ENCODE measurements around the gene MYO1D.

The MYO1D gene

DNA sequence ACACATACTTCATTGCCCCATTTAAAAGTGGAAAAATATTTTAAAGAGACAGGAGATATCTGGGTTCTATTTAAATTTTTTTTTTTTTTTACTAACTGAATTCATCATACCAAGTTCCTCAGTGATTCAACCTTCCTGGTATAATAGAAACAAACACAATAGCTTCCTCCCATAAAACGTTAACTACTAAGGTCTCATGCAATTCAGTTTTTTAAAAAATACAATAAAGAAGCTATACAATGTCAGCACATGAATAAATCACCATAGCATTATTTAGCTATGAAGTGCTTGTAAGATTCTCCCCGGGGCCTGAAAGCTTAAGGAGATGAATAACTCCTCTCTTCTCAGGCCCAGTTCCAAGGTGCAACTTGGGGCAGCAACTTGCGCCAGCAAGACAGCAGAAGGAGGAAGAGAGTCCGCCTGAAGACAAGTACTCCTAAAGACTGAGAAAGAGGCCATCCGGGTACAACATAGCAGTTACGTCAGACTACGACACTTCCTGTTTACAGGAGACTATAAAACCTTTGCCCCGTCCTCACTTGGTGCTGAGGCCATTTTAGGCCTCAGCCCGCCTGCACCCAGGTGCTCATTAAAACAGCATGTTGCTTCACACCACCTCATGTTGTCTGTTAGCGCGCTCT is 81.5 kb downstream of the MYO1D start:
- Histone ChIP-seq H3K27ac (ENCODE audit: low read depth, low read length) (no peak overlapping the region), H3K4me1 (ENCODE audit: control insufficient read depth in 5 of 5, insufficient read depth in 5 of 5, low read length in 5 of 5) (peaks cover 0 to 8% (median 1%) of the 10 kb centered on the region in 5 donors), H3K27me3 (ENCODE audit: control insufficient read depth in 5 of 5, insufficient read depth in 4 of 5, low read length in 5 of 5) (peaks cover 0 to 6% (median 0%) of the 10 kb centered on the region in 5 donors), H3K9me3 (ENCODE audit: control insufficient read depth in 5 of 5, low read length in 5 of 5) (no peaks in the 10 kb centered on the region), H3K9ac (ENCODE audit: low read length in 5 of 5) (no peak overlapping the region), H3K36me3 (ENCODE audit: control insufficient read depth in 5 of 5, insufficient read depth in 5 of 5, low read length in 5 of 5) (no peaks in the 10 kb centered on the region), H3K4me3 (ENCODE audit: low read depth in 1 of 5, low read length in 5 of 5) (no peak overlapping the region)

DNA sequence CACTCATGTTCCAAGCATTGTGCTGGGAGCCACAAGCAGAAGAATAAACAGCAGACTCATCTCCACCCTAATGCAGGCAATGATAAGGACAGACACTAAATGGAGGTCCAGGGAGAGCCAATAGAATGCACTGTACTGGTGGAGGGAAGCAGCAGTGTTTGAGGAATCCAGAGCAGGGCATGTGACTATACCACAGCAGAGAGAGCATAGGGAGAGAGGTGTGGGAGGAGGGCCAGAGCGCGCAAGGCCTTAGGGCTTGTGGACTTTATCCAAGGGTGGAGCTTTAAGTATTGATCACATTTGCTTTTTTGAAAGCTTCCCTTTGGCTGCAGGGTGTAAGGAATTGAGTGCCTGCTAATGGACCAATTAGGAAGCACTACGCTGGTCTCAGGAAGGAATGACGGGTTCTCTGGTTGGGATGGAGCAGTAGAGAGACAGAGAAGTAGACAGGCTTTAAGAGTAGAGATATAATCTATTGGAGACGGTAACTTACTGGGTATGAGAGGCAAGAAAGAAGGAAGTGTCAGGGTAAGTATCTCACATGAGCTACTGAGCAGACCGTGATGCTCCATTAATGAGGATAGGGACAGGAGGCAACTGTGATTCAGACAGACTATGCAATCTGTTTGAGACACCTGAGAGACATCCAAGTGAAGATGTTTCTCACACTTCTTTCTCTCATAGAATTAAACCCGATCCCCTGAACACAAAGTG is 82.2 kb downstream of the MYO1D start:
- H3K4me1 ChIP-seq (ENCODE audit: control insufficient read depth in 5 of 5, insufficient read depth in 5 of 5, low read length in 5 of 5) = peaks cover 0 to 8% (median 0%) of the 10 kb centered on the region in 5 donors
- H3K27me3 ChIP-seq (ENCODE audit: control insufficient read depth in 5 of 5, insufficient read depth in 4 of 5, low read length in 5 of 5) = peaks cover 0 to 6% (median 0%) of the 10 kb centered on the region in 5 donors
- no peak overlapping the region for H3K9ac ChIP-seq (ENCODE audit: low read length in 5 of 5)
- no peak overlapping the region for H3K27ac ChIP-seq (ENCODE audit: low read depth, low read length)
- H3K4me3 ChIP-seq (ENCODE audit: low read depth in 1 of 5, low read length in 5 of 5) = no peak overlapping the region
- no peaks in the 10 kb centered on the region for H3K9me3 ChIP-seq (ENCODE audit: control insufficient read depth in 5 of 5, low read length in 5 of 5)
- no peaks in the 10 kb centered on the region for H3K36me3 ChIP-seq (ENCODE audit: control insufficient read depth in 5 of 5, insufficient read depth in 5 of 5, low read length in 5 of 5)

DNA sequence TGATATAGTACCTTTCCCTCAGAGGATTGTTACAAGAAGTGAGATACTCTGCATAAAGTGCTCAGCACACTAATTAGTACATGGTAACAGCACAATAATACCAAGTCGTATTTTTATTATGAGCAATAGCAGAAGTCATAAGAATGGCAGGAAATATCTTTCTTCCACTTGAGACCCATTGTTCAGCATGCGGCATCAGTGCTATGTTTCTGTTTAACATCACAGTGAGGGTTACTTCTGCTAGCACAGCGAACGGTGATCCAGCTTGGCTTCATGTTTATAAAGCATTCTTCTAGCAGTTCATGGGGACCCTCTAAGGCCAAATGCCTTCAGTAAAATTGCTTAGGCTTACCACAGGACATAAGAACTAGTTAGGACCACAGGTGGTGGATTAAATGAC is 83.1 kb downstream of the MYO1D start:
- Histone ChIP-seq H3K4me1 (ENCODE audit: control insufficient read depth in 5 of 5, insufficient read depth in 5 of 5, low read length in 5 of 5) (peaks cover 0 to 8% (median 0%) of the 10 kb centered on the region in 5 donors), H3K9ac (ENCODE audit: low read length in 5 of 5) (no peak overlapping the region)

DNA sequence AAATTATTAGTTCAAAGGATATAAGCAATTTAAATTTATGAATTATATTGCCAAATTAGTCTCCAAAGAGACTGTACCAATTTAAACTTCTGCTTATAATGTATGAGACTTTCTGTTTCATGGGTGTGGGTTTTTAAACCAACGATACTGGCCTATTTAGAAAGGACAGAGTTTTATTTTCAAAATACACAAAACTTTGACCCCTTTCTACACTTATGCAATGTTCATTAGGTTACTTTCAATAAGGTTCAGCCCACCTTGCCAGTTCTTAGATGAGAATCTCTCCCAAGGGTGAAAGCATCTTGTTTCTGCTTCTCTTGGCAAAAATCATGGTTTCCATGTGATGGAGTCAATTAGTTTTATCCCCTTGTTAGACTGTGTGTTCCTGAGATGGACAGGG is 84.7 kb downstream of the MYO1D start:
- Histone ChIP-seq H3K9ac (ENCODE audit: low read length in 5 of 5) (no peak overlapping the region), H3K9me3 (ENCODE audit: control insufficient read depth in 5 of 5, low read length in 5 of 5) (no peaks in the 10 kb centered on the region), H3K27me3 (ENCODE audit: control insufficient read depth in 5 of 5, insufficient read depth in 4 of 5, low read length in 5 of 5) (peaks cover 0 to 3% (median 0%) of the 10 kb centered on the region in 5 donors)

More for the DNA sequence above, 83.1 kb downstream of the MYO1D start:
- Histone ChIP-seq H3K4me3 (ENCODE audit: low read depth in 1 of 5, low read length in 5 of 5) (no peak overlapping the region), H3K27ac (ENCODE audit: low read depth, low read length) (no peak overlapping the region), H3K36me3 (ENCODE audit: control insufficient read depth in 5 of 5, insufficient read depth in 5 of 5, low read length in 5 of 5) (no peaks in the 10 kb centered on the region), H3K9me3 (ENCODE audit: control insufficient read depth in 5 of 5, low read length in 5 of 5) (no peaks in the 10 kb centered on the region), H3K27me3 (ENCODE audit: control insufficient read depth in 5 of 5, insufficient read depth in 4 of 5, low read length in 5 of 5) (peaks cover 0 to 6% (median 0%) of the 10 kb centered on the region in 5 donors)

DNA sequence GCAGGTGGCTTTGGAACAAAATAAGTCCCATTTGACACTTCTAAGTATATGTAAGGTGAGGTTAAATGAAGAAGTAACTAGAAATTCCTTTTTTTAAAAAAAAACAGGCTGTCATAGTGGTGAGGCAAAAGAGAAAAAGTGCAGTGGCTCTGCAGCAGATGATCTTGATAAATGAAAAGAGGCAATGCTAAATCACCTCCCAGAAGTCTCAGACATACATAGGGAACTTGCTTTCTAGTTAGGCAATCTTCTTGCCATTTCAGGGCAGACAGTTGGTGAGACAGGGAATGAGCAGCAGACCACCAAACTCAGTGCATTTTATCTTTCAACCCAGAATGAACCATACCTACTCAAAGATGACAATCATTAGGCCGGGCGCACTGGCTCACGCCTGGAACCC is 90.8 kb downstream of the MYO1D start:
- H3K27me3 ChIP-seq (ENCODE audit: control insufficient read depth in 5 of 5, insufficient read depth in 4 of 5, low read length in 5 of 5) = no peaks in the 10 kb centered on the region
- H3K27ac ChIP-seq (ENCODE audit: low read depth, low read length) = no peak overlapping the region
- H3K9ac ChIP-seq (ENCODE audit: low read length in 5 of 5) = no peak overlapping the region
- H3K36me3 ChIP-seq (ENCODE audit: control insufficient read depth in 5 of 5, insufficient read depth in 5 of 5, low read length in 5 of 5) = no peaks in the 10 kb centered on the region
- no peaks in the 10 kb centered on the region for H3K4me1 ChIP-seq (ENCODE audit: control insufficient read depth in 5 of 5, insufficient read depth in 5 of 5, low read length in 5 of 5)
- H3K9me3 ChIP-seq (ENCODE audit: control insufficient read depth in 5 of 5, low read length in 5 of 5) = no peaks in the 10 kb centered on the region
- no peak overlapping the region for H3K4me3 ChIP-seq (ENCODE audit: low read depth in 1 of 5, low read length in 5 of 5)

More for the DNA sequence above, 84.7 kb downstream of the MYO1D start:
- H3K27ac ChIP-seq (ENCODE audit: low read depth, low read length) = no peak overlapping the region
- H3K4me3 ChIP-seq (ENCODE audit: low read depth in 1 of 5, low read length in 5 of 5) = no peak overlapping the region
- H3K4me1 ChIP-seq (ENCODE audit: control insufficient read depth in 5 of 5, insufficient read depth in 5 of 5, low read length in 5 of 5) = peaks cover 0 to 8% (median 0%) of the 10 kb centered on the region in 5 donors
- no peaks in the 10 kb centered on the region for H3K36me3 ChIP-seq (ENCODE audit: control insufficient read depth in 5 of 5, insufficient read depth in 5 of 5, low read length in 5 of 5)

DNA sequence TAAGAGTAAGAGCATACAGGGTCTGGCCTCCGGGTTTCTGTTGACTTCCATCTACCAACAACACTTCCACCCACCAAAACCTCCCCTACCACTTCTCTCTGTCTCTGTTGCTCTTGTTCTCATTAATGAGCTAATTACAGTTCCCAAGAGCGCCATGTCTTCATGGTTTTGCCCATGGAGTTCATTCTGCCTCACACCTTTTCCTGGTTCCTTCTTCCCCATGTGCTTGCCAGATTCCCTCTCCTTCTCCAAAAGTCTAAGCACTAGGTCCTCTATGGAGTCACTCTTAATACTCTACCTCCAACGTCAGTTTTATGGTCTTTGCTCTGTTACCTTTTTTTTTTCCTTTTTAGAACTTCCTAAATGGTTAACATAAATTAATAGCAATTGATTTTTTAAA is 92.8 kb downstream of the MYO1D start:
- Histone ChIP-seq H3K4me3 (ENCODE audit: low read depth in 1 of 5, low read length in 5 of 5) (no peak overlapping the region), H3K9me3 (ENCODE audit: control insufficient read depth in 5 of 5, low read length in 5 of 5) (no peaks in the 10 kb centered on the region), H3K27me3 (ENCODE audit: control insufficient read depth in 5 of 5, insufficient read depth in 4 of 5, low read length in 5 of 5) (no peaks in the 10 kb centered on the region), H3K4me1 (ENCODE audit: control insufficient read depth in 5 of 5, insufficient read depth in 5 of 5, low read length in 5 of 5) (no peaks in the 10 kb centered on the region), H3K27ac (ENCODE audit: low read depth, low read length) (no peak overlapping the region), H3K9ac (ENCODE audit: low read length in 5 of 5) (no peak overlapping the region), H3K36me3 (ENCODE audit: control insufficient read depth in 5 of 5, insufficient read depth in 5 of 5, low read length in 5 of 5) (peaks cover 0 to 2% (median 0%) of the 10 kb centered on the region in 5 donors)

DNA sequence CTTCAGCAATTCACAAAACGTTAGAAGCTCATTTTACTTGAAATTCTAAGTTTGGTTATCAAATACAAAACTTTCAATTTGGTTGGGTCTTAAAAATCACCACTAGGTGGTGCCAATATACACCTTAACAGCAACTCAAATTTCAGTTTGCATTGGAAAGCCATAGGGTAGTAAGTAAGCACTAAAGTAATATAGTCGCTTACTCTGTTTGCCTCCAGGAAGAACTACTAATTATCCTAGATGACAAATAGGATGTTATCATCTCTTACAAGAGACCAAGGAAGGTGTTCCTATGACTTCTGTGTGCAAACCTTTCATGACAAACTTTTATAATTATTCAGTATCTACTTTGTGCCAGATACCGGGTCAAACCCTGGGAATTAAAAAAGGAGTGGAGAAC is 93.3 kb downstream of the MYO1D start:
- Histone ChIP-seq H3K9ac (ENCODE audit: low read length in 5 of 5) (no peak overlapping the region), H3K36me3 (ENCODE audit: control insufficient read depth in 5 of 5, insufficient read depth in 5 of 5, low read length in 5 of 5) (peaks cover 0 to 2% (median 0%) of the 10 kb centered on the region in 5 donors), H3K9me3 (ENCODE audit: control insufficient read depth in 5 of 5, low read length in 5 of 5) (no peaks in the 10 kb centered on the region), H3K27ac (ENCODE audit: low read depth, low read length) (no peak overlapping the region), H3K27me3 (ENCODE audit: control insufficient read depth in 5 of 5, insufficient read depth in 4 of 5, low read length in 5 of 5) (no peaks in the 10 kb centered on the region), H3K4me1 (ENCODE audit: control insufficient read depth in 5 of 5, insufficient read depth in 5 of 5, low read length in 5 of 5) (no peaks in the 10 kb centered on the region), H3K4me3 (ENCODE audit: low read depth in 1 of 5, low read length in 5 of 5) (no peak overlapping the region)

DNA sequence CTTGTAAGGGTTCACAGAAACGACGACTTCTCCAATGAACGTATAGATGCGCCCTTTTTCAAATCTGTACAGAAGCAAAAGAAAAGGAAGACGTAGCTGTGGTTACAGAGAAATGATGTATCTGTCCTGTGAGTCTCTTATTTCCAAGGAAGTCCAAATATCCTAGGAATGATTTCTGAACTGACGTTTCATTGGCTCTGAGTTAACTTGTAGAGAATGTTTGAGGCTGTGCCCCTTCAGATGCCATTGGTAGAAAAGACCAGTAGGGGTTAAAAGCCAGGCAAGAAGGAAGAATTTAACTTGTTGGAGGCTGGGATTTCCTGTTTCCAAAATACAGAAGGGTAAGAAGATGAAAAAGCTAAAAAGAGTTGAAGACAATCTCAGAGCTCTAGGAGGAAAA is 96.2 kb downstream of the MYO1D start:
- Histone ChIP-seq H3K4me3 (ENCODE audit: low read depth in 1 of 5, low read length in 5 of 5) (no peak overlapping the region), H3K9me3 (ENCODE audit: control insufficient read depth in 5 of 5, low read length in 5 of 5) (no peaks in the 10 kb centered on the region), H3K27me3 (ENCODE audit: control insufficient read depth in 5 of 5, insufficient read depth in 4 of 5, low read length in 5 of 5) (peaks cover 0 to 4% (median 0%) of the 10 kb centered on the region in 5 donors), H3K9ac (ENCODE audit: low read length in 5 of 5) (no peak overlapping the region), H3K27ac (ENCODE audit: low read depth, low read length) (no peak overlapping the region), H3K36me3 (ENCODE audit: control insufficient read depth in 5 of 5, insufficient read depth in 5 of 5, low read length in 5 of 5) (peaks cover 0 to 2% (median 0%) of the 10 kb centered on the region in 5 donors), H3K4me1 (ENCODE audit: control insufficient read depth in 5 of 5, insufficient read depth in 5 of 5, low read length in 5 of 5) (no peaks in the 10 kb centered on the region)

DNA sequence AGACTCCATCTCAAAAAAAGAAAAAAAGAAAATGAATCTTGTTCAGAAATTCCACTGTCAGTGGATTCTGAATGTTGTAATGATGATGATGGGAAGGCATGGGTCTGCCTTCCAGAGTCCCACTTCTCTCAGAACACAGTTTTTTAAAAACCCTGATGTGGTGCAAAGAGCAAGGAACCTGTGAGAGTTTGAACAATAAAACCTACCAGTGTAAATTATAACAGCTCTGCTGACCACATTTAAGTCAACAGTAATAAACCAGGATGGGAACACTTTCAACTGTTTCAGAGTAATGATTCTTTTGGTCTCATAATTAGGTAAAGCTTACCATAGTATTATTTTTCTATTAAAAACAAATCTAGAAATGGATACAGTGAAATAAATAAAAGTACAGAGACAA is 99.0 kb downstream of the MYO1D start:
- Histone ChIP-seq H3K36me3 (ENCODE audit: control insufficient read depth in 5 of 5, insufficient read depth in 5 of 5, low read length in 5 of 5) (peaks cover 0 to 2% (median 0%) of the 10 kb centered on the region in 5 donors), H3K9ac (ENCODE audit: low read length in 5 of 5) (no peak overlapping the region), H3K4me3 (ENCODE audit: low read depth in 1 of 5, low read length in 5 of 5) (no peak overlapping the region), H3K27ac (ENCODE audit: low read depth, low read length) (no peak overlapping the region), H3K27me3 (ENCODE audit: control insufficient read depth in 5 of 5, insufficient read depth in 4 of 5, low read length in 5 of 5) (peaks cover 0 to 4% (median 0%) of the 10 kb centered on the region in 5 donors), H3K9me3 (ENCODE audit: control insufficient read depth in 5 of 5, low read length in 5 of 5) (no peaks in the 10 kb centered on the region), H3K4me1 (ENCODE audit: control insufficient read depth in 5 of 5, insufficient read depth in 5 of 5, low read length in 5 of 5) (peaks cover 0 to 6% (median 5%) of the 10 kb centered on the region in 5 donors)

DNA sequence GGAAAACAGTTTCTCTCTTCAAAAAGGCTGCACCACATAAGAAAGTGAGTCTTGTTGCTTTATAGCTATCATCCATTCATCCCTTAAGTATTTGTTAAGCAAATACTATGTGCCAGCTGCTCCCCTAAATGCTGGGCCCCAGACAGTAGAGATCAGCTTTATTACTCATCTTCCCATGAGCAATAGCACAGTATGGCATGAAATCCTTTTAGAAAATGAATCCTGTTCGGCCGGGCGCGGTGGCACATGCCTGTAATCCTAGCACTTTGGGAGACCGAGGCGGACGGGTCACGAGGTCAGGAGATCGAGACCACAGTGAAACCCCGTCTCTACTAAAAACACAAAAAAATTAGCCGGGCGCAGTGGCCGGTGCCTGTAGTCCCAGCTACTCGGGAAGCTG is 99.5 kb downstream of the MYO1D start:
- H3K27ac ChIP-seq (ENCODE audit: low read depth, low read length) = no peak overlapping the region
- no peaks in the 10 kb centered on the region for H3K9me3 ChIP-seq (ENCODE audit: control insufficient read depth in 5 of 5, low read length in 5 of 5)
- H3K9ac ChIP-seq (ENCODE audit: low read length in 5 of 5) = no peak overlapping the region
- no peak overlapping the region for H3K4me3 ChIP-seq (ENCODE audit: low read depth in 1 of 5, low read length in 5 of 5)
- H3K36me3 ChIP-seq (ENCODE audit: control insufficient read depth in 5 of 5, insufficient read depth in 5 of 5, low read length in 5 of 5) = peaks cover 0 to 2% (median 0%) of the 10 kb centered on the region in 5 donors
- H3K4me1 ChIP-seq (ENCODE audit: control insufficient read depth in 5 of 5, insufficient read depth in 5 of 5, low read length in 5 of 5) = peaks cover 0 to 6% (median 5%) of the 10 kb centered on the region in 5 donors
- peaks cover 0 to 4% (median 0%) of the 10 kb centered on the region in 5 donors for H3K27me3 ChIP-seq (ENCODE audit: control insufficient read depth in 5 of 5, insufficient read depth in 4 of 5, low read length in 5 of 5)
